Measurements from ENCODE around the gene GSTO1.

GRCh38 chr10:104267721-104268404, 13.2 kb downstream of the GSTO1 start:
- no peak for TF ChIP-seq ZNF331 (CRISPR knock-in tag; IDR thresholded peaks at IDR 0.05; ENCODE audit: low read depth)
- TF ChIP-seq CREB1 (CRISPR knock-in tag; IDR thresholded peaks at IDR 0.05; ENCODE audit: low read depth) = no peak
- no peak for TF ChIP-seq CTCF (conservative IDR thresholded peaks at IDR 0.05; ENCODE audit: low read depth in 2 of 2)
- no peak for TF ChIP-seq EZH2phosphoT487 (IDR thresholded peaks at IDR 0.05; ENCODE audit: unreplicated experiment)
- TF ChIP-seq EZH2 (IDR thresholded peaks at IDR 0.05; ENCODE audit: low read depth, unreplicated experiment) = no peak
- TF ChIP-seq REST (IDR thresholded peaks at IDR 0.05; ENCODE audit: unreplicated experiment) = no peak
- no peak for TF ChIP-seq POLR2AphosphoS5 (IDR thresholded peaks at IDR 0.05; ENCODE audit: low read depth)
- no peak for TF ChIP-seq ZNF462 (CRISPR knock-in tag; IDR thresholded peaks at IDR 0.05)
- TF ChIP-seq JUNB (IDR thresholded peaks at IDR 0.05; ENCODE audit: unreplicated experiment) = no peak
- TF ChIP-seq ZNF114 (CRISPR knock-in tag; IDR thresholded peaks at IDR 0.05) = no peak
- no peak for TF ChIP-seq ETS1 (IDR thresholded peaks at IDR 0.05)
- no peak for TF ChIP-seq NANOG (IDR thresholded peaks at IDR 0.05; ENCODE audit: borderline replicate concordance)

Data from GM23338 (cell line).